ENCODE data around the gene CTNNAL1. TPM values are rescaled to one million over a fixed set of nuclear protein-coding genes. Genes with fewer than 3 reads are reported as not detected.

The CTNNAL1 gene
- total and polyA plus RNA-seq, 9 of the 15 experiments (the other 6 are each of a cell fraction or from before 2014, with no cell fraction given): 23.2 to 78.0 (median 46.7) TPM

- Histone ChIP-seq H3K9ac (ENCODE audit: insufficient read depth in 1 of 2, low read depth in 2 of 2, low read length in 2 of 2) (peak overlapping the region; percentile 50 to 82; a peak in 3 of 4 replicates), H3K27me3 (ENCODE audit: control insufficient read depth in 2 of 2, insufficient read depth in 2 of 2, low read length in 2 of 2) (no peaks in the 10 kb centered on the region), H3K27ac (ENCODE audit: extremely low read depth, low read depth, low read length) (peak overlapping the region; percentile 68), H3K4me1 (replicated peaks in 1 of 2; ENCODE audit: control insufficient read depth in 2 of 2, insufficient read depth in 2 of 2, low read length in 2 of 2) (peaks cover 20 to 33% of the 10 kb centered on the region in 2 experiments; a peak in 4 of 5 replicates), H3K9me1 (ENCODE audit: control insufficient read depth, insufficient read depth, low read length) (no peaks in the 10 kb centered on the region), H3K79me2 (ENCODE audit: control insufficient read depth, insufficient read depth, low read length) (peaks cover 42% of the 10 kb centered on the region), H3K9me3 (replicated peaks; ENCODE audit: control insufficient read depth, insufficient read depth, low read depth, low read length) (no peaks in the 10 kb centered on the region), H2AFZ (ENCODE audit: low read depth, low read length) (peak overlapping the region; percentile 96), H4K20me1 (replicated peaks; ENCODE audit: control insufficient read depth, insufficient read depth, low read length) (no peaks in the 10 kb centered on the region; the same call in 1 of the 2 replicates), H3K4me2 (ENCODE audit: insufficient read depth, low read length) (peak overlapping the region; percentile 76), H3K36me3 (ENCODE audit: control insufficient read depth, insufficient read depth, low read length) (peaks cover 26% of the 10 kb centered on the region), H3K4me3 (peak overlapping the region; percentile 81)
- intact Hi-C loops (cut with micrococcal nuclease) (loop anchor here (5.0 kb wide), 3 partner anchors 82 to 118 kb away; partner anchors contain the start of genes ABITRAM, ELP1 and TMEM245), in situ Hi-C loops (cut with MboI) (no loop called here)
- FAIRE-seq: peak; percentile 79
- WGBS (ENCODE audit: insufficient coverage, low coverage, missing lambda C conversion rate): 10% methylated on average over 16 of the region's 19 CpGs
- DNase-seq (ENCODE audit: extremely low read depth in 1 of 4, low spot score in 3 of 4): peak in 2 of 4 experiments; percentile 18 to 49
- no peak for ATAC-seq
- ChIA-PET CTCF (ENCODE audit: low intra/inter-chr PET ratio) (no interaction called here), POLR2A (interaction anchor here (1.0 kb wide), 1 partner anchor 58 kb away, joined by 3 read pairs; no protein-coding TSS in a partner anchor)
- no TSS peak for BruUV-seq (replicated peaks)
- TF ChIP-seq ZNF175 (CRISPR knock-in tag; IDR thresholded peaks at IDR 0.05; ENCODE audit: low read depth) (no peak), THRB (CRISPR knock-in tag; conservative IDR thresholded peaks at IDR 0.05) (0 out of 2 replicates have a peak, but pooled peaks have one; percentile 16), PHF8 (IDR thresholded peaks at IDR 0.05; ENCODE audit: borderline replicate concordance, low read length) (no peak), XRCC3 (IDR thresholded peaks at IDR 0.05) (no peak), ZNF41 (CRISPR knock-in tag; conservative IDR thresholded peaks at IDR 0.05) (no peak), MTA1 (IDR thresholded peaks at IDR 0.05; ENCODE audit: borderline replicate concordance) (no peak), GATAD2B (IDR thresholded peaks at IDR 0.05; ENCODE audit: borderline replicate concordance) (0 out of 2 replicates have a peak, but pooled peaks have one; percentile 26), CBX5 (IDR thresholded peaks at IDR 0.05; ENCODE audit: borderline replicate concordance, low read depth) (no peak), MBD2 (IDR thresholded peaks at IDR 0.05; ENCODE audit: borderline replicate concordance, low read depth) (peak; percentile 8; the same call in 1 of the 2 replicates), MEIS2 (IDR thresholded peaks at IDR 0.05; ENCODE audit: partially characterized antibody) (peak; percentile 34), ID3 (CRISPR knock-in tag; IDR thresholded peaks at IDR 0.05) (no peak), ID3 (tag; IDR thresholded peaks at IDR 0.05) (no peak), SMC3 (conservative IDR thresholded peaks at IDR 0.05; ENCODE audit: insufficient read depth, low read depth, low read length) (no peak), SUPT5H (IDR thresholded peaks at IDR 0.05) (no peak), SREBF1 (IDR thresholded peaks at IDR 0.05; ENCODE audit: borderline replicate concordance, low read depth, low read length) (no peak), E2F1 (CRISPR knock-in tag; IDR thresholded peaks at IDR 0.05) (no peak), SRF (CRISPR knock-in tag; IDR thresholded peaks at IDR 0.05) (peak in 1 of 2 experiments; percentile 86; a peak in 1 of 4 replicates), ZNF57 (CRISPR knock-in tag; IDR thresholded peaks at IDR 0.05) (no peak), BRD4 (IDR thresholded peaks at IDR 0.05) (no peak)
Observed at GRCh38 chr9:109013679-109014607, 644 bp upstream of the CTNNAL1 start.
